NOMO-1 treated with dmso at 0.1 percent for 144 hours (cell line): ENCODE measurements around the gene HAUS7.
A peak's percentile ranks its signal among the peaks of the same experiment; 100 is the strongest.
"Not testable (repeated sequence)": the region's sequence is repeated elsewhere in the genome, so short reads cannot be mapped to it uniquely, and the experiment has no call there.

Experiments
- DNase-seq: peaks from one replicate; lab custom pipeline; 2025; ENCODE audit not compliant: unreplicated experiment; lab: John Stamatoyannopoulos, UW

HAUS7 gene

GRCh38 chrX:153411255-153411987, 59.0 kb downstream of the HAUS7 start, which contains the start of gene ZFP92:
Gene ZFP92 (plus strand): TSS chrX:153411472. CDS start chrX:153418323, 6,851 bp downstream.
- DNase-seq, result peak; percentile 10

- no peak for DNase-seq
Measured at GRCh38 chrX:153410888-153411254, 59.5 kb downstream of the HAUS7 start.

GRCh38 chrX:153410373-153410772, 60.0 kb downstream of the HAUS7 start:
- no peak for DNase-seq

- no peak for DNase-seq
Measured at GRCh38 chrX:153409414-153410101, 60.8 kb downstream of the HAUS7 start.

GRCh38 chrX:153408871-153409351, 61.5 kb downstream of the HAUS7 start:
- DNase-seq, result no peak

- DNase-seq, result no peak
Measured at GRCh38 chrX:153408221-153408721, 62.1 kb downstream of the HAUS7 start.

- no peak for DNase-seq
Measured at GRCh38 chrX:153407736-153408135, 62.6 kb downstream of the HAUS7 start.

- no peak for DNase-seq
Measured at GRCh38 chrX:153406903-153407302, 63.5 kb downstream of the HAUS7 start.

- no peak for DNase-seq
Measured at GRCh38 chrX:153406011-153406410, 64.4 kb downstream of the HAUS7 start.

GRCh38 chrX:153405426-153405825, 65.0 kb downstream of the HAUS7 start:
- DNase-seq, result no peak

- DNase-seq, result not testable (repeated sequence)
Measured at GRCh38 chrX:153404333-153404732, 66.0 kb downstream of the HAUS7 start.

GRCh38 chrX:153401133-153401764, 69.1 kb downstream of the HAUS7 start, which contains the start of gene PNMA6E:
Gene PNMA6E (minus strand): TSS chrX:153401350. CDS start chrX:153398849, 2,501 bp downstream.
- DNase-seq, result no peak

GRCh38 chrX:153400146-153401132, 69.9 kb downstream of the HAUS7 start:
- DNase-seq, result peak; percentile 22

- no peak for DNase-seq
Measured at GRCh38 chrX:153398275-153398960, 72.0 kb downstream of the HAUS7 start.
